Psoas muscle (tissue), 8 donors: Measurements from ENCODE around the gene MYO1B. TPM values are rescaled to one million over a fixed set of nuclear protein-coding genes. Genes with fewer than 3 reads are reported as not detected.

Experiments
- ATAC-seq, 4 donors: fragments of 200-7000 bp; cut with Tn5 transposase; one replicate each; pipeline ENCODE4 v1.9.1; 2020; ENCODE audit warnings: moderate library complexity in 3 of 4, mild to moderate bottlenecking in 2 of 4
- DNase-seq, 2 donors: peaks; one replicate each; pipeline ENCODE4 v3.0.0-alpha.2; 2020
- H3K27ac ChIP-seq: fragments of 200-600 bp; one replicate; pipeline ENCODE4 v1.8.0; 2022
- H3K27me3 ChIP-seq, 3 donors: fragments of 200-600 bp in 1 of 3; one replicate each; pipeline versions ENCODE4 v1.6.1 to v1.8.0; 2013 to 2022; ENCODE audit warnings: low read length in 2 of 3, mild to moderate bottlenecking in 2 of 3, moderate library complexity in 1 of 3; ENCODE audit not compliant: insufficient read depth in 3 of 3
- H3K36me3 ChIP-seq, 2 donors: fragments of 200-600 bp in 1 of 2; one replicate each; pipeline versions ENCODE4 v1.6.1 to v1.8.0; 2013 to 2022; ENCODE audit warnings: low read depth in 1 of 2, mild to moderate bottlenecking in 1 of 2, moderate library complexity in 1 of 2; ENCODE audit not compliant: insufficient read depth in 1 of 2
- H3K4me1 ChIP-seq: fragments of 200-600 bp; one replicate; pipeline ENCODE4 v1.8.0; 2022
- H3K4me3 ChIP-seq: fragments of 200-600 bp; one replicate; pipeline ENCODE4 v1.8.0; 2022; ENCODE audit warnings: mild to moderate bottlenecking
- H3K9me3 ChIP-seq: fragments of 200-600 bp; one replicate; pipeline ENCODE4 v1.8.0; 2022
- WGBS, 3 donors: extraction: QIAGEN DNeasy Blood & Tissue Kit; methylation state at CpG; one replicate each; pipeline versions ENCODE4 v1.1.6 to v1.1.7; 2013; 5-methylcytosine and 5-hydroxymethylcytosine counted together
- intact Hi-C, 2 donors: fragments of 100-400 bp; cut with DNase I; formaldehyde crosslinking; loops; one replicate each; pipeline versions ENCODE4 v1.11.0 to v1.14.2; 2022
- polyA plus RNA-seq, 3 donors: library from polyadenylated mRNA; stranded (reverse); fragments of 200-250 nt; gene quantifications; one replicate each; pipeline ENCODE4 v1.2.3, GENCODE V29; 2013
- total RNA-seq, 4 donors: library from RNA; stranded (reverse); fragmentation: NEBNext Ultra II Directional in 2 of 4; extraction: Animal tissue kit (Norgen Biotek cat#: 25700) in 2 of 4; gene quantifications; one replicate each; pipeline versions ENCODE4 v1.2.1 to v1.2.4, GENCODE V29; 2021 to 2023
- TF ChIP-seq, protein P1 (sequence below): fragments of 200-600 bp; IDR thresholded peaks from one replicate; pipeline ENCODE4 v1.8.0; 2022; ENCODE audit warnings: antibody characterized with exemption
- donor health status: healthy with polysubstance abuse.
- donor health status: DM: no; HTN: no; CAD: no; lungs with moderate emphysema.
- donor health status: Bipolar disorder and iron deficiency.
- donor health status: healthy.
- donor health status: DM: yes; HTN: yes; CAD: no.
- donor health status: DM: no; HTN: no; CAD: no.
- donor health status: DM: no; HTN: no; CAD: no.
- donor health status: DM: yes; HTN: yes; CAD: no.

The MYO1B gene
- total and polyA plus RNA-seq, 7 donors = 4.4 to 14.1 (median 7.9) TPM

DNA sequence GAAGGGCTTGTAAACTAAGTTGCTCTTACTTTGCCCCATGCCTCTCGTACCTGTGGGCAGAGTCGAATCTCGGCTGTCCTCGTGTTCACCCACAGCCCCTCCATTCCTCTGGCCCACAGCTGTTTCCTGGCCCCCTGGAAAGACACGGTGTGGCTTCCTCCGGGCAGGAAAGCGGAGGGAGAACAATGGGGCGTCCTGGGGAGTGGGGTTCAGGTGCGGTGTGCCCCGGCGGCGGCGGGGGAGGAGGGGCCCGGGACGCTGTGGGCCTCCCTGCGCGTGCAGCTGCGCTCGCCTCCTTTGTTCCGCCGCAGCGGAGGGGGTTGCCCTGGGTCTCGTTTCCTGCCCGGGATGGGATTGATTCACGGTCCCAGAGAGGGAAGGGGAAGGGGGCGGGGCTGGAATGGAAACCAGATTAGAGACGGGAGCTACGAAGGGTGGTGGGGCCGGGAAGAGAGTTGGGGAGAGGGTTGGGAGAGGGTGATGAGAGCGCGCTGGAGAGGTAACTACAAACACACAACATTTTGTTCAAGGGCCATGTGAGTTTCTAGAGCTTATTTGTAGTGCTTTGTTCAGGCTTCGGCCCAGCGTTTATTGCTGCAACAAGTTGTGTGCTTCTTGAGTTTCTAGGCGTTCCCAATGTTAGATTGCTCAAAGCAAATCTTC lies 796 bp downstream of the MYO1B start:
- intact Hi-C loops = no loop called here
- ATAC-seq = peak; percentile 38 to 72 (median 48)
- peak; percentile 59 to 64 for DNase-seq
- H3K4me3 ChIP-seq = peak overlapping the region; percentile 82
- TF ChIP-seq, protein P1, sequence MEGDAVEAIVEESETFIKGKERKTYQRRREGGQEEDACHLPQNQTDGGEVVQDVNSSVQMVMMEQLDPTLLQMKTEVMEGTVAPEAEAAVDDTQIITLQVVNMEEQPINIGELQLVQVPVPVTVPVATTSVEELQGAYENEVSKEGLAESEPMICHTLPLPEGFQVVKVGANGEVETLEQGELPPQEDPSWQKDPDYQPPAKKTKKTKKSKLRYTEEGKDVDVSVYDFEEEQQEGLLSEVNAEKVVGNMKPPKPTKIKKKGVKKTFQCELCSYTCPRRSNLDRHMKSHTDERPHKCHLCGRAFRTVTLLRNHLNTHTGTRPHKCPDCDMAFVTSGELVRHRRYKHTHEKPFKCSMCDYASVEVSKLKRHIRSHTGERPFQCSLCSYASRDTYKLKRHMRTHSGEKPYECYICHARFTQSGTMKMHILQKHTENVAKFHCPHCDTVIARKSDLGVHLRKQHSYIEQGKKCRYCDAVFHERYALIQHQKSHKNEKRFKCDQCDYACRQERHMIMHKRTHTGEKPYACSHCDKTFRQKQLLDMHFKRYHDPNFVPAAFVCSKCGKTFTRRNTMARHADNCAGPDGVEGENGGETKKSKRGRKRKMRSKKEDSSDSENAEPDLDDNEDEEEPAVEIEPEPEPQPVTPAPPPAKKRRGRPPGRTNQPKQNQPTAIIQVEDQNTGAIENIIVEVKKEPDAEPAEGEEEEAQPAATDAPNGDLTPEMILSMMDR = no peak
- H3K9me3 ChIP-seq = no peaks in the 10 kb centered on the region
- peaks cover 0 to 17% (median 0%) of the 10 kb centered on the region in 3 donors for H3K27me3 ChIP-seq
- WGBS, 3 donors = 4 to 14% (median 5%) methylated on average over 33 to 34 of the region's 34 CpGs
- peak overlapping the region; percentile 46 for H3K27ac ChIP-seq
- no peaks in the 10 kb centered on the region for H3K4me1 ChIP-seq
- H3K36me3 ChIP-seq = no peaks in the 10 kb centered on the region

DNA sequence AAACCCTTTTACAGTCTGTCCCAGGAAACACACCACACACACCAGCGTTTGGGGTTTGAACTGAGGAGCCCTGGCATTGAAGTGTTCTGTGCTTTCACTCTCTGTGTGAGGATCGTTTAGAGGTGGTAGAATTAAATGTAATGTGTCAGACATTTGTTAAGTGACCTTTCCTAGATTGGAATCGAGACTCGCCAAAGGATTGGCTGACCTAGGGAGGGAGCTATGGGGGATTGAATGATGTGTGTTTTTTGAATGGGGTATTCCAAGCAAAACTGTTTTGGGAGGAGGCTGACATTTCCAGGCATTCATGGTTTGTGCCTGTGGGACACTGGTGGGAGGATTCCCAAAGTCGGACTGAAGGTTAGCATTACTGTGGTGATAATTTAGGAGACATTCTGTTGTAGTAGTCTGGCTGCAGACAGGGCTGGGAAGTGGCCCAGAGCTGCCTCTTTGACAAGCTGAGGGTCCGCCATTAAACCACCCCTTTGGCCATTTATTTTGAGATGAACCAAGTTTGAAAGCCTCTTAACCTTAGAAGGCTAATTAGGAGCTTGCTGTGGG lies 1.7 kb downstream of the MYO1B start:
- intact Hi-C loops = no loop called here
- H3K4me3 ChIP-seq = peak overlapping the region; percentile 82
- no peaks in the 10 kb centered on the region for H3K36me3 ChIP-seq
- peaks cover 0 to 17% (median 0%) of the 10 kb centered on the region in 3 donors for H3K27me3 ChIP-seq
- no peak for DNase-seq
- H3K9me3 ChIP-seq = no peaks in the 10 kb centered on the region
- WGBS, 3 donors = 38 to 49% (median 42%) methylated on average over 6 of the region's 6 CpGs
- no peak for ATAC-seq
- TF ChIP-seq, protein P1 = no peak
- peak overlapping the region; percentile 27 for H3K27ac ChIP-seq
- H3K4me1 ChIP-seq = no peaks in the 10 kb centered on the region

DNA sequence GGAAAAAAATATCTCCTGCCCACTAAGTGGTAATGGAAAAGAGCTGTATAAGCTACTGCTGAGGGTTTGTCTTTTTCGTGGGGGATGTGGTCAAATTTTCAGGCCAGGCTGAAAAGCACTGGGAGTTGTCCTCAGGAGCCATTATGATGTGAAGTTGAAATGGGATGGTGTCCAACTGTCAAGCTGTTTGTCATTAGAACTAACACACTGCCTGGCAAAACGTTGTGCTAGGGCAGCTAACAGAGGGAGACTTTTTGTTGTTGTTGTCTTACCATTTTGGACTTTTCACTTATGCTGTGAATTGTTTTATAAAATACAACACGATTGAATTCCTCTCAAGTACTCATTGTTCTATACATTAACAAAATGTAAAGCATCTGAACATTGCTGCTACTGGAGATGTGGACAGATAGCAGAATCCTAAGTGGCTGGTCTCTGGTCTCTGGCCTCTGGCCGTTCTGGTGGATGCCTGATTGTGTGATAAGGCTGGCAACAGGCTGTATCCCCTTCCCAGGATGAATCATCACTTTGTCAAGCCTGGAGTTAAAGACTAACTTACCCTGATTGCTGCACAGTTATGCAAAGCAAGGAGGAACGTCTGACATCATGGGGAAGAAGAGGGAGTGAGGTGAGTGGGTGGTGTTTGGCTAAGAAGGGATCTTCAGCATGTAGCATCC lies 2.3 kb downstream of the MYO1B start:
- intact Hi-C loops = no loop called here
- Histone ChIP-seq H3K4me3 (peak overlapping the region; percentile 82), H3K9me3 (no peaks in the 10 kb centered on the region), H3K4me1 (no peaks in the 10 kb centered on the region), H3K36me3 (no peaks in the 10 kb centered on the region), H3K27ac (peak overlapping the region; percentile 27), H3K27me3 (peaks cover 0 to 17% (median 0%) of the 10 kb centered on the region in 3 donors)
- DNase-seq = no peak
- TF ChIP-seq, protein P1 = no peak
- ATAC-seq = peak in 2 of 4 donors; percentile 33 to 44
- WGBS, 3 donors = 24 to 34% (median 27%) methylated on average over 5 of the region's 5 CpGs

DNA sequence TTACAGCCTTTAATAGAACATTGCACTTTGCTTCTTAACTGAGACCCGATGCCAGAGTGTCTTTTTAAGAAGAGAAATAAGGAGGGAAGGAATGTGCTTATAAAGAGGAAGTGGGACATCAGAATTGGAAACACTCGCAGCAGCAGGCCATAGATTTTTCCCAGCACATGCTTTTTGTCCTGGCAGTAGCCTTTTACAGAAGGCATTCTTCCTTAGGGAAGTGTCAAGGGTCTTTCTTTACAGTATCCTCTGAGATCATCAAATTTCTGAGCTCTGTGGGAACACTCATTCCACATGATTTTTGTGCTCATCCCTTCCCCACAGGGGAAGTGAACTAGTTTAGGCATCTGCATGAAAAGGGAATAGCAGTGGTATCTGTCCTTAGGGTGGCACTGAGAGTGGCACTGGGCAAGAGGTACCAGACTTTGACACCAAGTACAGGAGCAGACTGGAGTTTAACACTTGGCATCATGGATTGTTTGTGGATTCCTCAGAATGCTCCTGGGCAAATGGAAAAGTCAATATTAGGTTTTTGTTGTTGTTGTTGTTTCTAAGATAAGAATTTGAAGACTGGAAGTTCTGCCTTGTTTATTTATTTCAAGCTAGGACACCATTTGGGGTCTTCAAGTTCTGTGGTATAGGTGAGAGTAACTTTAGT lies 4.1 kb downstream of the MYO1B start:
- Histone ChIP-seq H3K4me3 (no peak overlapping the region), H3K27me3 (peaks cover 0 to 17% (median 0%) of the 10 kb centered on the region in 3 donors), H3K36me3 (no peaks in the 10 kb centered on the region), H3K4me1 (no peaks in the 10 kb centered on the region), H3K27ac (no peak overlapping the region), H3K9me3 (no peaks in the 10 kb centered on the region)
- no peak for ATAC-seq
- WGBS, 3 donors = 44 to 51% (median 46%) methylated on average over 2 of the region's 2 CpGs
- TF ChIP-seq, protein P1 = no peak
- DNase-seq = no peak
- intact Hi-C loops = no loop called here
